HPDE6-E6E7 (cell line): Measurements from ENCODE around the gene SAPCD1.

ENCODE experiments used
- DNase-seq: peaks from one replicate; pipeline ENCODE4 v3.0.0; 2011; ENCODE audit warnings: missing footprints; ENCODE audit errors: extremely low spot score

The SAPCD1 gene

DNA sequence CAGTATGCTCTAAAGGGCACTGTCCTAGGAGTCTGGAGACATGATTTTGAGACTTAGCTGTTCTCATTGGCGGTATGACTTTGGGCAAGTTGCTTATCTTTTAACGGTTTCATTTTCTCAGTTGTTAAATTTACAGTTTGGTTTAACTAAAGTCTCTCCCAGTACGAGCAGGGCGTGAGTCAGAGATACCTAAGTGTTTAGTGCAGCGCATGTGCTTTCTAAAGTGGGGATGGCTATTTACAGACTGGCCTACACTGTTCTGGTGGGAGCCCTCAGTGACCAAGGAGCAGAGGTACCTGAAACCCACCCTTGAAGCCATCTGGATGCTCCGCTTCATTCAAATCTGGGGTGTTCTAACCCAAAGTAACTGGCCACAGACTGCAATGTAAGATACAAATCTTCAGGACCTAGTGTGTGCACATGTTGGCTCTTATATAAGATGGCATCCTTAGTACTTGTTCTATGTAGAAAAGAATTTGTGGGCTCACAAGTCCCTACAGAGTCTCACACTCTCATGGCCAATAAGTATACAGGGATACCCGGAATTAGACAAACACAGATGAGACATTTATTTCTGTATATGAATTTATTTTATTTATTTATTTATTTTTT, 11.9 kb upstream of the SAPCD1 start:
- DNase-seq: no peak

DNA sequence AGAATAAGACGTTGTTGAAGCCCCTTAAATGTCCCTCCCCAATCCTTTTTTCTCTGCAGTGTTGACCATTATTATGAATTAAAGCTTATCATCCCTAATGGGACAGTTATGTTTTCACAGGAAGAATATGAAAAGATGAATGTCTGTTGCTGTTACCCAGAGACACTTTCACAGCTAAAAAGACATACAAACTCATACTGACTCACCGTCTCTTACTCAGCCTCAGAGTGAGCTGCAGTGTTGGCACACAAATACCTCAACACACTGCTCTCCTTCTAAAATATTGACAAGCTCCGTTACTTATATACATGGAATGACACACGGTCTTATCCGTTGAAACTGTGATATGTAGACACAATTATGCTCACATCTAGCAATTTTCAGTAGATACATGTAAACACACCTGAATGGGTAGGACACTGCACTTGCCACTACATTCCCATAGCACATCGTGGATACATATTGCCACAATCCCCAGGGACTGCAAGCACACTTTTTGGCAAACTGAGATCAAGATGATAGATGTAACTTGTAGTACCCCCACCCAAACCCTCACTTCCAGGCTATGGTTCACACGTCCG, 9.6 kb upstream of the SAPCD1 start:
- no peak for DNase-seq

DNA sequence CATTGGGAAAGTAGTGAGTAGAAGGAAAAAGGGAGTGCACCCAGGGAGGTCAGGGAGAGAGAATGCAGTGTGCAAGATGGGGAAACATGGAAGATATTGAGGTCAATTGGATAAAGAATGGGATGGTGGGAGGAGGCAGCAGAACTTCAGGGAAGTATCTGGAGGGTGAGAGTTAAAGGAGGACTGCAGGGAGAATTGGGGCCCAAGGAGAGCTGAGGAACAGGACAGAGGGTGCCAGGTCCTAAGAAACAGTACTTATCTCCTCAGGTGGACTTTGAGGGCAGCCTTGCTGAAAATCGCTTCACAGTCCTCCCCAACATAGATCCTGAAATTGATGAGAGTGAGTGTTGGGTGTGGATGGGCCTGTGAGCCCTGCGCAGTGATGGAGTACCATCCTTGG, 4.2 kb upstream of the SAPCD1 start:
- DNase-seq: no peak

DNA sequence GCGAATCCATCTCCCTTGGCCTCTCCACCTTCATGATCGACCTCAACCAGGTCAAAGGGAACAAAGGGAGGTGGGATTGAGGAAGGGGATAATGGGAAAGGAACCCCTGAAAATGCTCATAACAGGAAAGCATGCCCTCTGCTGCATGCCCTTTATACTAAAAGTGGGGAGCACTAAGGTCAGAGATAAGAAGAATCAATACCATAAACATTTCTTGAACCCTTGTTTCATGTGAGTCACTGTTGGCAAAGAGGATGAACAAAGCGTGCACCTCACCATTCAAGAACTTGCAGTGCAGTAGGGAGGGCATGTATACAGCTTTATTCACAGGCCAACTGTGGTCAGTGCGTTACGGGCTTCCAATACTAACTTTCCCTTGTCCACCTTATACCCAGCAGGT, 1.7 kb upstream of the SAPCD1 start:
- no peak for DNase-seq

DNA sequence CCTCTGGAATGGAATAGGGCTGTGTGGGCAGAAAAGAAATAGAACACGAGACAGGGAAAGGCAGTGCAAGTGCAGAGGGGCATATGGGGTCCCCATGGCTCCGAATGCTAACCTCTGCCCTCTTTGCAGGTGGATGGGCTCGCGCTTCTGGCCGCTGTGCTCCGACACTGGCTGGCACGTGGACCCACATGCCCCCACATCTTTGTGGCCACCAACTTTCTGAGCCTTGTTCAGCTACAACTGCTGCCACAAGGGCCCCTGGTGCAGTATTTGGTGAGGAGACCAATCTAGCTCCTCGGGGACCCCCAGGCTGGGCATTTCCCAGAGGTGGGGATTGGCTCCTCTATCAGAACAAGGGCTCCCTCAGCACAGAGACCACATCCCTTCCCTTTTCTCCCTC, 1.1 kb upstream of the SAPCD1 start:
- no peak for DNase-seq

DNA sequence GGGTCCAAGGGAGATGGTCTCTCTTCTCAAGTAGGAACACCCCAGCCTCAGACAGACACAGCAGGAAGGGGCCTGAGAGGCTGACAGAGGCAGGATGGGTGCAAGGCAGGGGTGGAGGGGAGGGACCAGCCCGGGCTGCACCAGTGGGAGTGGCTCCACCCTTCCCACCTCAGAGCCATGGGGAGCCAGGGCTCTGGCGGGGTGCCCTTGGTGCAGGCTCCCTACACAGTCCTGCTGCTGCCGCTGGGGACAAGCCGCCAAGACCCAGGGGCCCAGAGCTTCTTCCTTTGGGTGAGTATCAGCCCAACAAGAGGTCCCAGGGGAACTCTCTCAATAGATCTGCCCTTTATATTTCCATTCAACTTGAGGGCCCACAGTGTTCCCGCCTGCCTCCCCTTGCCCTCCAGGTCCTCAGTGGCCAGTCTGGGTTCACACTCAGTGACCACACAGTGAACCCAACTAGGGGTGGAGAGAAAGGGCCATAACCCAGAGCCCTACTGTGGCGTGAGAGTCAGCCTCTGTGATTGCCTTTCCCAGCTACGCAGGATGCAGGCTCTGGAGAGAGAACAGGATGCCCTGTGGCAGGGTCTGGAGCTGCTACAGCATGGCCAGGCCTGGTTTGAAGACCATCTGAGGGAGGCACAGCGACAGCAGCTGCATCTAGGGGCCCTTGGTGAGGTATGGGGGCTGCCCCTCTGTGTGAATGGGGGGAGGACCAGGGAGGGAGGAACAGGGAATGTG, 592 bp downstream of the SAPCD1 start:
- DNase-seq: no peak

DNA sequence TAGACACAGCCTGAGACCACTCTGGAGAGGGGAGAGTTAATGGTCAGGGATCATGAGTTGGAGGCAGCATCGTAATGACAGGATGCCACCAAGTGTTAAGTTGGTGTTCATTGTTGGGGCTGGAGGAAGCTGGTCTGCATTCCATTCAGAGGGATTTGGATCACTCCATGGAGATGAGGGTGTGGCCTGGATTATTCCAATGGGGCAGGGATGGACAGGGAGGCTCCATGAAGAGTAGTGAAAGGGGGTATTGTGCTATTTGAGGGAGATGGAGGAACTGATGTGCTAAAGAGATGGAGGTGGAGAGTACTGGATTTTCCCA, 1.1 kb downstream of the SAPCD1 start:
- DNase-seq: no peak

DNA sequence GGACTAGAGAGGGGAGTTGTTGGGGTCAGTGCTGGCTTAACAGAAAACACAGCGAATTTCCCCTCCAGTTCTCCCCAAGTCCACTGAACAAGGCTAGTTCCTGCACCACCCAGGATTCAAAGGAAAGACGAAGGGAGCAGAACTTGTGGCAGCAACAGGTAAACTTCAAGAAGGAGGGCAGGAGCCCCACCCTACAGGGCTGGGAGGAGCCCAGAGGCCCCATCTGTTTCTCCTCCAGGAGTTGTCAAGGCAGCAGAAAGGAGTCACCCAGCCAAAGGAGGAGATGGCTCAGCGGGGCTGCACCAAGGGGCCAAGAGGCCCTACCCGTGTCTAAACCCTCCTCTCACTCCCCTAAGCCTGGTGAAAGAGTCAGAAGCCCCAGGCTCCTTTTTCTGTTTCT, 1.7 kb downstream of the SAPCD1 start:
- no peak for DNase-seq

DNA sequence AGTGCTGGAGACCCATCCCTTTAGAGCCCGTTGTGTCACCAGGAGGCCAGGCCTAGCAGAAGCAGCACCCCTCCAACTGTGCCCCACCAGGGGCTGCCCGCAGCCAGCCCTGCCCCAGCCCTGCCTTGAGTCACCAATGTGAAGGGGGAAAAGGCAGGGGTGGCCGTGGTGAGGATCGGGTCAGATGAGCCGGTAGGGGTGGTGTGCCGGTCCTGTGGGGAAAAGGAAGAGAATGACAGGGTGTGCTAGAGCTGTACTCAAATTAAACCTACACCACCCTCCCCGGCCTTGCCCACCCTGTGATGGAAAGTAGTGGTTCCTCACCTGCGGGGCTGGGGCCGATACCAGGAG, 3.1 kb downstream of the SAPCD1 start:
- DNase-seq: no peak

DNA sequence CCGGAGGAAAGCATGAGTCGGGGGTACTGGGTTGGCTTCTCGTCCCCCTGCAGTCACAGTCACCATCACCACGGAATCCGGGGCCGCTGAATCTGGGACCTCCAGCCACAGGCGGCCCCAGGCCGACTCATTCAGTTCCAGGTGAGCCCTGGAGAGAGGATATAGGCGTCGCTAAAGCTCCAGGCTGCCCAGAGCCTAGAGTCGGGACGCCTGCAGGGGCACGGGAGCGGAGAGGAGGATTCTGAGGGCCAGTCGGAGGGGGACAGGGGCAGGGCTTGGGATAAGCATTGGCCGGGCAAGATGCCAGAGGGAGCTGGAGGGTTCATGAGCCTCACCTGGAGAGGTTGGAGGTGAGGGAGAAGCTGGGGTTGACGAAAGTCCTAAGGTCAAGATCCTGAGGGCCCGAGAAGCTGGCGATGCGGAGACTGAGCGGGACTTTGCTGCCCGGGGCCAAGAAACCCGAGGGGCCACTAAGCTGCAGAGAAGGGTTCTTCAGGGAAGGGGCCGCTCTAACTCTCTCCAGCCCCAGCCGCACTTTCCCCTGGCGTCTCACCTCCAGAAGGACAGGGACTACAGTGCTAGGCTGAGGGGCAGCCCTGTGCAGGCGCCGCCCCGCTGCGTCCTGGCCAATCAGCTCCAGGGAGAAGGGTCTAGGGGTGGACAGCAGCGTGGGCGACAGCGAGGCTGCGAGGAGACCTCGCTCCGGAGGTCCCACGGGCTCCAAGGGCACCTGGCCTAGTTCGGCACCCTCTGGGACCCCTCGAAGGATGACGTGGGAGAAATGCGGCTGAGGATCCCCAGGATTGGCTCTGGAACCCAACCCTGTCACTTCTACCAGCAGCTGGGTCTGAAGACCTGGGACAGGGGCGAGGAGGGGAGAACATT, 3.7 kb downstream of the SAPCD1 start:
- DNase-seq: no peak

DNA sequence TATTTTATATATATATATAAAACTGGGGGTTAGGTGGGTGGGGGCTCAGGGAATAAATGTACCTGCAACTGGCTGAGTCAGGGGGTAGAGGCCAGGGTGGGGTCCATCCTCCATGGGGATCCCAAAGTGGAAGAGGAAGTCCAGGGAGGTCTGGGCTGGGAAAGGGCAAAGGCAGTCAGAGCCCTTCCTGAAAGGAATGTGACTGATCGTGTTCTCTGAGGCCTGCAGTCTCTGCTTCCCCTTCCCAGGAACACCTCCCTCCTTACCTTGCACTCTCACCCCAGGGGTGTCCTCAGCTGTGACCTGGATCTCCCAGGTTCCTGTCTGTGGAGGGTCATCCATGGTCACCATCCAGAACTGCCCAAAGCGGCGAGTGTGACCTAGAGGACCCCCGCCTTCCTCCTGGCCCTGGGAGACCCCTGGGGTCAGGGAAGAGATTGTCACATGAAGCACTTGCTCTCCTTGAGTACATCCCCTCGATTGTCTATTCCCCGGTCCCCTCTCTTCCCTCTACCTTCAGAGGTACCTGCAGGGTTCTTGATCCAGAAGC, 4.7 kb downstream of the SAPCD1 start:
- DNase-seq: no peak

DNA sequence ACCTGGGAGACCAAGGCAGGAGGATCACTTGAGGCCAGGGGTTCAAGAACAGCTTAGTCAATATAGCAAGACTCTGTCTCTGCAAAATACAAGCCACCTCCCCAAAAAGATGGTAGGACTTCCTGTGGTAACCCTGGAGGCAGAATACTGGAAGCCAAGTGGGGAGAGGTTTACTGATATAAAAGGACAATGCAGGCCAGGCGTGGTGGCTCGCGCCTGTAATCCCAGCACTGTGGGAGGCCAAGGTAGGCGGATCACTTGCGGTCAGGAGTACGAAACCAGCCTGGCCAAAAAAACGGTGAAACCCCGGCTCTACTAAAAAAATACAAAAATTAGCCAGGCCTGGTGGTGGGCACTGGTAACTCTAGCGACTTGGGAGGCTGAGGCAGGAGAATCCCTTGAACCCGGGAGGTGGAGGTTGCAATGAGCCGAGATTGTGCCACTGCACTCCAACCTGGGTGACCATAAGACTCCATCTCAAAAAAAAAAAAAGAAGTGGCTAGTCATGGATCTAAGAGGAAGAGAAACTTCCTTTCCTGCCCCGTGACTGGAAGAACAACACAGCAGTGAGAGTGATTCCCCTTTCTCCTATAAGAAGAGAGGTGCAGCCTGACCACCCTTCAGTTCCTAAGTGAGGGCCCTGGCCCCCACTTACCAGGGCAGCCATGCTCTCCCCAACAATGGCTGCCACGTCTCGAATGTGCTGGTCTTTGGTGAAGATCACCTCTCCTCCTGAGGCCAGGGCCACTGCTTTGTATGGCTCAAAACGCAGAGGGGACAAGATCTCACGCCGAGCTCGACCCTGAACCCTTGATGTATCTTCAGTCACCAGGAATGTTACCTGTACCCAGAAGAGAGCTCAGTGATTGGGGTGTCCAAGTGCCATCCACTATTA, 6.2 kb downstream of the SAPCD1 start:
- no peak for DNase-seq

DNA sequence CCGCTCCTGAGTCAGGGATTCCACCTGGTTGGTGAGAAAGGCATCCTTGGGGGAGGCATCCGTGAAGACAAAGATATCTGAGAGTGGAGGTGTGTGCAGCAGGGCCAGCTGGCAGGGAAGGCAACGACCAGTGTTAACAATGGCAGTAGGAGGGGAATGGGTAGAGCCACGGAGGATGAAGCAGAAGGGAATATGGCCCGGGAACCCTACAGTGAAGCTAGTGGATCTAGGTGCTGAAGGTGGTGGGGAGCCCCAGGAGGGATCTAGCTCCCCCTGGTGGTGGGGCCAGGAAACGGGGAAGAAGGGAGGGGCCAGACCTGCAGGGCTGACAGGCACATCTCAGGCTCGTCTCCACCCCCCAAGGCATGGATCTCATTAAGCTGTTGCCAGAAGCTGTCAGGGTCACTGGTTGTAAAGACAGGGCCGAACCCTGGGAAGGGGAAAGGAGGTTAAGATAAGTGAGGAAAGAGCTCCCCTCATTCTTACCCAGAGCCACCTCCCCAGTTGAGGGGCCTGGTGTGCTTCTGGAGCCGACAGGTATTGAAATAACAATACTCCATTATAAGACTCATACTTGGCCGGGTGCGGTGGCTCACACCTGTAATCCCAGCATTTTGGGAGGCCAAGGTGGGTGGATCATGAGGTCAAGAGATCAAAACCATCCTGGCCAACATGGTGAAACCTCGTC, 7.4 kb downstream of the SAPCD1 start:
- DNase-seq: peak; percentile 89

DNA sequence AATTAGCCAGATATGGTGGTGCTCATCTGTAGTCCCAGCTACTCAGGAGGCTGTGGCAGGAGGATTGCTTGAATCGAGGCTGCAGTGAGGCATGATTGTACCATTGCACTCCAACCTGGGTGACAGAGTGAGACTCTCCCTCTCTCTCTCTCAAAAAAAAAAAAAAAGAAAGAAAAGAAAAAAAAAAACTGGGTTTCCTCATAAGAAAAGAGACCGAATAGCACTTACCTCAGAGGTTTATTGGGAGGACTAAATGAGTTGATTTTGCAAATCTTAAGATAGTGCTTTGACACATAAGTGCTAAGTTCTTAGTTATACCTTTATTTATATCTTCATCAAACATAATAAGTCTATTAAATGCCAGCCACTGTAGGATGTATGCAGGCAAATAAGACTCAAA, 8.4 kb downstream of the SAPCD1 start:
- DNase-seq: no peak

DNA sequence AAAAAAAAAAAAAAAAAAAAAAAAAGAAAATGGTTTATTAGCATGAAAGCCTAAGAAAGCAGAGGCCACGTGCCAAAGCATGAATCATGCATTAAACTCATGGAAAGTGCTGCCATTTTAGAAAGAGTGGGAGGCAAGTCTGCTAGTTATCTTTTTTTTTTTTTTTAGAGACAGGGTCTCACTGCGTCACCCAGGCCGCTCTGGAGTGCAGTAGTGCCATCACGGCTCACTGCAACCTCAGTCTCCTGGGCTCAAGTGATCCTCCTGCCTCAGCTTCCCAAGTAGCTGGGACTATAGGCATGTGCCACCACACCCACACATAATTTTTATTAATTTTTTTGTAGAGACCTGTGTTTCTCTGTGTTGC, 9.5 kb downstream of the SAPCD1 start:
- DNase-seq: no peak

DNA sequence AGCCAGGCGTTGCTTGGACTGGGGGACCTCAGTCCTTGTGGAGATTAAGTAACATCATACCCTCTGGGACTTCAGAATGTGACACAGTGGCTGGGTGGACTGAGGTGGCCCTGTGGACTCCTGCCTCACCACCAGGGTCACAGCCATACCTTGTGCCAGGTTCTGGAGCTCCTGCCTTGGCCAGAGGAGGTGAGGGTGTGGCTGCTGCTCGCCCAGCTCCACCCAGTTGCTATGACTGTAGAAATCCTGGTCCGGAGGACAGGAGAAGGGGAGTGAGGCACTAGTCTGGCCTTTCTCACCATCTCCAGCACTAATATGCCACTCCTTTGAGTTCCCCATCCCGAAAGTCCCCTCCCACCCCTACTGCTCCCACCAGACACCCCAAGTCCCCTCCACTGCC, 12.7 kb downstream of the SAPCD1 start:
- peak; percentile 37 for DNase-seq

DNA sequence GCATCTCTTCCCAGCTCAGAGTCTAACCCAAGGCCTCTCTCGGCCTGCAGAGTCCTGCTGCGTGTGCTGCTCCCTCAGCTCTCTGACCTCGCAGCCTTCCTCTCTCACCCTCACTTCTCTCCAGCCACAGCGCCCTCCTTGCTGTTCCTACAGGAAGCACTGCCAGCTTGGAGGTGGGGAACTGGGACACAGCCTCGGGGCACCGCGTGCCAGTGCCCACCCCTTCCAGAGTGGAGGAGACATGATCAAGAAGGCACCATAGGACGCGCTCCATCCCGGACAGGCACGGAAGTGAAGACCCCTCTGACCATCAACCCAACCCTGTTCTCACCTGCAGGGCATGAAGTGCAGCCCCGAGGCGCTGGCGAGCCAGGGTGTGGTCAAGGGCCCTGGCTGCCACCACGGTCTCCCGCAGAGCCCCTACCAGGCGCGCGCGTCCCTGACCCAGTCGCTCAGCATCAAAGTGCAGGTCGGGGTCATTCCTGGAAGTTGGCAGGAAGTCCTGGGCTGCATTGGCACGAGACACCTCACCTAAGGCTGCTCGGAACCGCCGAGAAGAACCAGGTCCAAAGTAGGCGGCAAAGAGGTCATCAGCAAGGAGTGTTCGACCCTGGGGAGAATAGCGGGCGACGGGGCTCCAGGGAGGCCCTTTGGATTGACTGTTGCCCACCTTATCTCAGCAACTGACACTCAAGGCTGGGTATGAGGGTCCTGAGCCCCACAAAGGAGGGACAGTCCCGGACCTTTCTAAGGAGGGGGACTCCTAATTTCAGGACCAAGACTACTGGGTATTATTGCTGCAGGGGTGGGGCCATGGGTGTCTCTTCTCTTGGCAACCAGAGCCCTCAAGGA, 13.4 kb downstream of the SAPCD1 start:
- DNase-seq: no peak

DNA sequence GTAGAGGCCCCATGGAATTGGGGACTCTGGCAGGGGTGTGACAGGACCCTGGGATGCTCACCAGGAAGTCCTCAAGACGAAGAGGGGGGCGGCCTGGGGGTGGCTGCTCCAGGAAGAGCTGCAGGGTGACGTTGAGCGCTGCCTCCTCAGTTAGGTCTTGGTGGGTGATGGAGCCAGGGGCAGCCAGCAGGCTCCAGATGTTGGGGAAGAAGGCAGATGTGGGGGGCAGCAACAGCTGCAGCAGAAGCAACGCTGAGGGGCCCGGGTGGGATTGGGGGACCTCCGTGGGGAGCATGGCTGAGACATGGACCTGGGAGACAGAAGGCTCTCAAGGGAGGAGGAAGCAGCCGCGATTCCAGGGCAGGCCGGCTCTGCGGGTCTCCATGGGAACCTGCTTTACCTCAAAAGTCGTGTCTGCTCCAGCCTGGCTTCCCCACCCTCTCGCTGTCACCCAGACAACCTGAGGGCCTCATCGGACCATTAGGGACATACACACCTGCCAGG, 14.1 kb downstream of the SAPCD1 start:
- no peak for DNase-seq

DNA sequence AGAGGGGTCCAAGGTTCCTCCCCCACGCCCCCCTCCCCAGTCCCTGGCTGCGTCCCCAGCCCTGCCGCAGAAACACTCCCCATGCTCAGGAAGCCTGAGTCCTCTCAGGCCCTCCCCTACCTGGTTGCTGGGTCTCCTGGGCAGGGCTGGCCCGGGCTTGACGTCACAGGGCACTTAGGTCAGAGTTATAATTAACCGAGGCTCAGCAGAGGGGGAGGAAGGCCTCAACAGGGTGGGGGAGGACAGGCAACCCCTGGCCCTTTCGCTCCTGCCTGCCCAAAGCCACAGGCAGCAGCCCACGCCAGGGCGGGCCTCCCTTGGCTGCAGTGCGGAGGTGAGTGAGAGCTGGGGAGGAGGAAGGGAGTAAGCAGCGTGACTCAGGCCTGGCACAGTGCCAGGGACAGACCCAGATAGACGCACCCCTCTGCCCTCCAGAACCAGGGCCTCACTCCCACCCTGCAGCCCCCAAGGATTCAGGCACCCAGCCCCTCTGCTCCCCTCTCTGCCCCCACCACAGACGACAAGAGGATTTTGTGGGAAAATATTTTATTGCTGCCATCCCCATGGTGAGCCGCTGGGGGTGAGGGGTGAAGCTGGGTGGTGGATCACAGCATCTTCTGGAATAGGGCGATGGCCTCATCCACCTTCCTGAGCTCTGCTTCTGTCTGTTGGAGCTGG, 14.7 kb downstream of the SAPCD1 start, which contains the start of gene VWA7:
VWA7 (minus strand) TSS at position 340 of the 678 bp plus-strand sequence. CDS start 549 bp downstream, outside the sequence.
- DNase-seq: peak; percentile 93
